Thyroid gland (tissue), 4 donors: ENCODE results near the gene ACKR1.

Source experiments
- CTCF ChIP-seq, 6 experiments: fragments of 200-600 bp in 3 of 6; fragments of 450-650 bp in 3 of 6; sonication (generic) in 3 of 6; IDR thresholded peaks; one replicate each; pipeline ENCODE4 v1.5.1; 2016 to 2019; ENCODE audit warnings: antibody characterized with exemption in 6 of 6, mild to moderate bottlenecking in 2 of 6, inconsistent platforms in 1 of 6, moderate library complexity in 1 of 6
- POLR2A ChIP-seq, 2 donors: fragments of 450-650 bp; IDR thresholded peaks; one replicate each; pipeline ENCODE4 v1.6.1; 2017; ENCODE audit warnings: antibody characterized with exemption in 2 of 2, mild to moderate bottlenecking in 2 of 2, moderate library complexity in 1 of 2

GRCh38 chr1:159209061-159209460 is 4.4 kb downstream of the ACKR1 start:
- no peak for TF ChIP-seq POLR2A (IDR thresholded peaks at IDR 0.05)
- no peak for TF ChIP-seq CTCF (IDR thresholded peaks at IDR 0.05)
